ENCODE measurements around the gene TTC28.

DNA sequence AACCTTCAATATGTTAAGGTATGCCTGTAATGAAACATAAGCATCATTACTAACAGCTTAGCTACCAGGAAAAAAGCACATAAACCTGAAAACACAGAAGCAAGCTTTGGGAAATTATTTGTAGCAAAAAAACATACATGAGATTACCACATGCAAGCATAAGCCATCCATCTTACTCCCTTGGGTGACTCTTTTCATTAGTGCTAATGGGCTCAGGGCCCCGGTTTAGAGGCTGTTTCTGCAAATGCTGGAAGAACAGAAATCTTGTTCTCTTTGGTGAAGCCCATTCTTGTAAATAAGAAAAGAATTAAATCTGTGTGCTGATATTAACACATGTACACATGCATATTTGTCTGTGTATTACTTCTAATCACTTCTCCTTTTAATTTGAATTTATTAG is 314.3 kb downstream of the TTC28 start:
- TF ChIP-seq POLR2AphosphoS5 (IDR thresholded peaks at IDR 0.05) (no peak), POLR2A (IDR thresholded peaks at IDR 0.05; ENCODE audit: low read depth) (no peak)

Measured in esophagus muscularis mucosa (tissue), 2 donors.